CD14-positive monocyte (primary cell): ENCODE measurements around the gene RAET1E. TPM values are rescaled to one million over a fixed set of nuclear protein-coding genes. Genes with fewer than 3 reads are reported as not detected.
"Not testable (repeated sequence)": the region's sequence is repeated elsewhere in the genome, so short reads cannot be mapped to it uniquely, and the experiment has no call there.

Experiments used
- DNase-seq, 3 donors: peaks; one replicate each; pipeline ENCODE4 v3.0.0-alpha.2; 2011 to 2022
- H2AFZ ChIP-seq: 2 replicates; pipeline ENCODE4 v1.6.0; 2012; ENCODE audit warnings: mild to moderate bottlenecking, low read depth, low read length, inconsistent platforms; ENCODE audit not compliant: insufficient read depth, poor library complexity, severe bottlenecking
- H3K27ac ChIP-seq, 2 donors: 1 replicate in 1 of 2; 2 replicates in 1 of 2; pipeline ENCODE4 v1.5.1; 2012 to 2013; ENCODE audit warnings: low read length in 2 of 2, control low read depth in 1 of 2, inconsistent platforms in 1 of 2, low read depth in 1 of 2, mild to moderate bottlenecking in 1 of 2
- H3K27me3 ChIP-seq, 2 donors: one replicate each; pipeline versions ENCODE4 v1.6.0 to v1.6.1; 2011 to 2013; ENCODE audit warnings: low read length in 2 of 2; ENCODE audit not compliant: control insufficient read depth in 2 of 2, insufficient read depth in 2 of 2
- H3K36me3 ChIP-seq, 2 donors: replicated peaks in 1 of 2; 1 replicate in 1 of 2; 2 replicates in 1 of 2; pipeline versions ENCODE4 v1.5.1 to v1.6.1; 2012 to 2013; ENCODE audit warnings: low read length in 2 of 2, control low read depth in 1 of 2, inconsistent platforms in 1 of 2, mild to moderate bottlenecking in 1 of 2; ENCODE audit not compliant: insufficient read depth in 2 of 2, control insufficient read depth in 1 of 2
- H3K4me1 ChIP-seq, 2 donors: 1 replicate in 1 of 2; 2 replicates in 1 of 2; pipeline versions ENCODE4 v1.5.1 to v1.6.1; 2012 to 2013; ENCODE audit warnings: low read length in 2 of 2, control low read depth in 1 of 2, inconsistent platforms in 1 of 2, mild to moderate bottlenecking in 1 of 2, moderate library complexity in 1 of 2; ENCODE audit not compliant: insufficient read depth in 2 of 2, control insufficient read depth in 1 of 2
- H3K4me2 ChIP-seq: replicated peaks from 2 replicates; pipeline ENCODE3; 2012; ENCODE audit warnings: low read length, moderate library complexity, mild to moderate bottlenecking; ENCODE audit not compliant: poor library complexity, severe bottlenecking; ENCODE audit errors: extremely low read depth
- H3K4me3 ChIP-seq, 3 experiments: fragments of 200-600 bp in 1 of 3; sonication (generic) in 1 of 3; replicated peaks in 1 of 3; 1 replicate in 2 of 3; 2 replicates in 1 of 3; pipeline ENCODE4 v1.5.1; 2011 to 2013; ENCODE audit warnings: low read length in 3 of 3, mild to moderate bottlenecking in 3 of 3, control low read depth in 2 of 3, low read depth in 2 of 3, inconsistent platforms in 1 of 3, moderate library complexity in 1 of 3
- H3K79me2 ChIP-seq: 2 replicates; pipeline ENCODE4 v1.6.0; 2012; ENCODE audit warnings: mild to moderate bottlenecking, control low read depth, inconsistent platforms, low read length, moderate library complexity; ENCODE audit not compliant: insufficient read depth
- H3K9ac ChIP-seq: 2 replicates; pipeline ENCODE4 v1.6.0; 2017; ENCODE audit warnings: low read length, mild to moderate bottlenecking; ENCODE audit not compliant: insufficient read depth, poor library complexity, severe bottlenecking
- H3K9me3 ChIP-seq, 2 donors: replicated peaks in 1 of 2; 1 replicate in 1 of 2; 2 replicates in 1 of 2; pipeline versions ENCODE4 v1.5.1 to v1.6.1; 2012 to 2013; ENCODE audit warnings: low read length in 2 of 2, control low read depth in 1 of 2; ENCODE audit not compliant: control insufficient read depth in 1 of 2, insufficient read depth in 1 of 2
- H4K20me1 ChIP-seq: 2 replicates; pipeline ENCODE4 v1.6.0; 2012; ENCODE audit warnings: mild to moderate bottlenecking, low read length, control low read depth, moderate library complexity; ENCODE audit not compliant: insufficient read depth
- H3K27ac Mint-ChIP-seq, 7 donors: one replicate each; pipeline ENCODE4 v1.8.0; 2020; ENCODE audit warnings: mild to moderate bottlenecking in 7 of 7, mixed read lengths in 7 of 7, moderate library complexity in 6 of 7, inconsistent platforms in 2 of 7
- H3K27me3 Mint-ChIP-seq, 3 donors: one replicate each; pipeline ENCODE4 v1.8.0; 2021 to 2022; ENCODE audit warnings: low read depth in 3 of 3, mild to moderate bottlenecking in 3 of 3, mixed read lengths in 3 of 3, moderate library complexity in 3 of 3, inconsistent platforms in 1 of 3
- H3K36me3 Mint-ChIP-seq, 2 donors: one replicate each; pipeline ENCODE4 v1.8.0; 2020; ENCODE audit warnings: mixed read lengths in 2 of 2, inconsistent platforms in 1 of 2, mild to moderate bottlenecking in 1 of 2
- H3K4me1 Mint-ChIP-seq: one replicate; pipeline ENCODE4 v1.8.0; 2020; ENCODE audit warnings: mild to moderate bottlenecking, mixed read lengths
- H3K4me3 Mint-ChIP-seq, 2 donors: one replicate each; pipeline ENCODE4 v1.8.0; 2020; ENCODE audit warnings: mild to moderate bottlenecking in 2 of 2, mixed read lengths in 2 of 2, moderate library complexity in 1 of 2
- H3K9me3 Mint-ChIP-seq, 7 donors: one replicate each; pipeline ENCODE4 v1.8.0; 2020 to 2022; ENCODE audit warnings: mixed read lengths in 7 of 7, mild to moderate bottlenecking in 6 of 7, moderate library complexity in 6 of 7, inconsistent platforms in 2 of 7
- WGBS: methylation state at CpG from one replicate; pipeline ENCODE4 v1.1.5; 2013; ENCODE audit warnings: missing lambda C conversion rate; ENCODE audit not compliant: insufficient coverage; 5-methylcytosine and 5-hydroxymethylcytosine counted together
- intact Hi-C, 2 donors: fragments of 100-400 bp; cut with micrococcal nuclease; formaldehyde crosslinking; loops; one replicate each; pipeline versions ENCODE4 v1.15.0 to v1.15.1; 2023
- polyA plus RNA-seq, 3 donors: library from polyadenylated mRNA; depleted of rRNA in 1 of 3; unstranded in 2 of 3; stranded (reverse) in 1 of 3; fragments of 300-500 nt in 2 of 3; fragments of >200 nt in 1 of 3; fragmentation: Illumina TruSeq in 2 of 3; gene quantifications; 1 replicate in 2 of 3; 2 replicates in 1 of 3; pipeline ENCODE4 v1.2.3, GENCODE V29; 2012 to 2021
- TF ChIP-seq, protein P1 (sequence below): fragments of 200-600 bp; IDR thresholded peaks from one replicate; pipeline ENCODE4 v1.8.0; 2022; ENCODE audit warnings: antibody characterized with exemption, mild to moderate bottlenecking

RAET1E gene
- polyA plus RNA-seq, 3 donors, result not detected

DNA sequence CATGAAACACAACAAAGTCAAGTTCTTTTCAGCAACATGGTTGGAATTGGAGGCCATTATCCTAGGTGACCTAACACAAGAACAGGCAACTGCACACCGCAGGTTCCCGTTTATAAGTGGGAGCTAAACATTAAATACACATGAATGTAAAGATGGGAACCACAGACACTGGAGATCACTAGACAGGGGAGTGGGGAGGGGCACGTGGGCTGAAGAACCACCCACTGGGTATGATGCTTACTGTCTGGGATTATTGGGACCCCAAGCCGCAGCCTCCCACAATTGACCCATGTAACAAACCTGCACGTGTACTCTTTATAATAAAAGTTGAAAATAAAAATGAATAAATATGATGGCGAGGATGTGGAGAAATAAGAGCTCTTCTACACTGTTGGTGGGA is 33.6 kb upstream of the RAET1E start:
- Histone ChIP-seq H3K27ac (no peak overlapping the region), H3K9me3 (no peaks in the 10 kb centered on the region), H3K9ac (no peak overlapping the region), H3K36me3 (no peaks in the 10 kb centered on the region), H3K4me3 (no peak overlapping the region), H3K4me1 (no peaks in the 10 kb centered on the region), H2AFZ (no peak overlapping the region), H3K27me3 (peaks cover 49 to 77% of the 10 kb centered on the region in 2 donors), H3K79me2 (no peaks in the 10 kb centered on the region), H4K20me1 (no peaks in the 10 kb centered on the region), H3K4me2 (no peak overlapping the region)
- H3K27ac Mint-ChIP-seq, result no peak overlapping the region
- H3K4me1 Mint-ChIP-seq, result peaks cover under 1% of the 10 kb centered on the region
- no CpG with 5 or more reads among the region's 6 CpGs for WGBS
- intact Hi-C loops, result loop anchor here in 1 of 2 donors (10.0 kb wide), 2 partner anchors 387 to 883 kb away; partner anchors contain the start of gene PPIL4
- peak overlapping the region in 1 of 2 donors; percentile 13 for H3K4me3 Mint-ChIP-seq
- peaks cover 0 to 3% (median 2%) of the 10 kb centered on the region in 7 donors for H3K9me3 Mint-ChIP-seq
- peaks cover 65 to 83% (median 66%) of the 10 kb centered on the region in 3 donors for H3K27me3 Mint-ChIP-seq
- no peak for DNase-seq
- no peaks in the 10 kb centered on the region for H3K36me3 Mint-ChIP-seq
- TF ChIP-seq, protein P1, sequence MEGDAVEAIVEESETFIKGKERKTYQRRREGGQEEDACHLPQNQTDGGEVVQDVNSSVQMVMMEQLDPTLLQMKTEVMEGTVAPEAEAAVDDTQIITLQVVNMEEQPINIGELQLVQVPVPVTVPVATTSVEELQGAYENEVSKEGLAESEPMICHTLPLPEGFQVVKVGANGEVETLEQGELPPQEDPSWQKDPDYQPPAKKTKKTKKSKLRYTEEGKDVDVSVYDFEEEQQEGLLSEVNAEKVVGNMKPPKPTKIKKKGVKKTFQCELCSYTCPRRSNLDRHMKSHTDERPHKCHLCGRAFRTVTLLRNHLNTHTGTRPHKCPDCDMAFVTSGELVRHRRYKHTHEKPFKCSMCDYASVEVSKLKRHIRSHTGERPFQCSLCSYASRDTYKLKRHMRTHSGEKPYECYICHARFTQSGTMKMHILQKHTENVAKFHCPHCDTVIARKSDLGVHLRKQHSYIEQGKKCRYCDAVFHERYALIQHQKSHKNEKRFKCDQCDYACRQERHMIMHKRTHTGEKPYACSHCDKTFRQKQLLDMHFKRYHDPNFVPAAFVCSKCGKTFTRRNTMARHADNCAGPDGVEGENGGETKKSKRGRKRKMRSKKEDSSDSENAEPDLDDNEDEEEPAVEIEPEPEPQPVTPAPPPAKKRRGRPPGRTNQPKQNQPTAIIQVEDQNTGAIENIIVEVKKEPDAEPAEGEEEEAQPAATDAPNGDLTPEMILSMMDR, result no peak

DNA sequence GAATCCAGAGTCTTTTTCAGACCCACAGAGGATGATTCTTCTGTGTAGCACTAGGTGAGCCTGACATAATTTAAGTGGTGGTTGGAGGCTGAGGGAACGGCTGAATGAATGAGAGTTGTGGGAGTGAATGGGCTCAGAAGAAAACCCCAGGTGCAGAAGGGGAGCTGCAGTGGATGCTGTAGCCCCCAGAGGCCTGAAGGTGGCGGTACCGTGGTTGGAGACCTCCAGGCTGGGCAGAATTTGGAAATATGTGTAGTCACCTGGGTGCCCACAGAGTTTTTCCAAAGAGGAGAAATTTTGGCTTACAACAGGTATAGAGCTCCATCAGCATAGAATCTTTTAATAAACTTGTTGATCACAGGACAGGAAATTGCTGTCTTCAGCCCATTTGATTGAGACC is 31.5 kb upstream of the RAET1E start:
- Histone ChIP-seq H3K36me3 (no peaks in the 10 kb centered on the region), H3K4me1 (peaks cover 13 to 14% of the 10 kb centered on the region in 2 donors), H3K4me3 (no peak overlapping the region), H3K9ac (no peak overlapping the region), H2AFZ (no peak overlapping the region), H3K4me2 (no peak overlapping the region), H4K20me1 (no peaks in the 10 kb centered on the region), H3K27me3 (peaks cover 35 to 77% of the 10 kb centered on the region in 2 donors), H3K79me2 (no peaks in the 10 kb centered on the region), H3K27ac (no peak overlapping the region), H3K9me3 (peaks cover 0 to 4% of the 10 kb centered on the region in 2 donors)
- Mint-ChIP-seq H3K9me3 (peaks cover 0 to 9% (median 2%) of the 10 kb centered on the region in 7 donors), H3K36me3 (peaks cover 0 to 7% of the 10 kb centered on the region in 2 donors), H3K27me3 (peaks cover 64 to 83% (median 67%) of the 10 kb centered on the region in 3 donors), H3K4me3 (peak overlapping the region in 1 of 2 donors; percentile 67), H3K27ac (no peak overlapping the region), H3K4me1 (peaks cover 12% of the 10 kb centered on the region)
- TF ChIP-seq, protein P1, result peak; percentile 23
- 5% methylated on average over 3 of the region's 3 CpGs for WGBS
- intact Hi-C loops, result loop anchor here (5.0 to 10.0 kb wide), 2 partner anchors 97 to 205 kb away; no protein-coding TSS in a partner anchor
- no peak for DNase-seq

DNA sequence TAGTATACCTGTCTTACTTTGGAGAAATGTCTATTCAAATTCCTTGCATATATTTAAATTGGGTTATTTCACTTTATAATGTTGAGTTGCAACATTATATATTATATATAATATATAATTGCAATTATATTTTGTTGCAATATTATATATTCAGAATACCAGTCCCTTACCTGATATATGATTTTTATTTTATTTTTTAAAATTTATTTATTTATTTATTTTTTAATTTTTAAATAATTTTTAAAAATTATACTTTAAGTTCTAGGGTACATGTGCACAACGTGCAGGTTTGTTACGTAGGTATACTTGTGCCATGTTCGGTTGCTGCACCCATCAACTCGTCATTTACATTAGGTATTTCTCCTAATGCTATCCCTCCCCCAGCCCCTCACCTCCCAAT is 29.1 kb upstream of the RAET1E start:
- intact Hi-C loops, result loop anchor here (5.0 to 10.0 kb wide), 2 partner anchors 95 to 202 kb away; no protein-coding TSS in a partner anchor
- not testable (repeated sequence) for H3K4me2 ChIP-seq, H4K20me1 ChIP-seq, H3K9ac ChIP-seq, H3K79me2 ChIP-seq, H2AFZ ChIP-seq, H3K36me3 ChIP-seq, H3K9me3 ChIP-seq, DNase-seq, H3K4me3 ChIP-seq, H3K27ac ChIP-seq, H3K27ac Mint-ChIP-seq
- H3K4me1 Mint-ChIP-seq, result peaks cover 30% of the 10 kb centered on the region
- peaks cover 43 to 85% of the 10 kb centered on the region in 2 donors for H3K27me3 ChIP-seq
- peak overlapping the region in 1 of 2 donors; percentile 96 for H3K4me3 Mint-ChIP-seq
- peaks cover 28 to 29% of the 10 kb centered on the region in 2 donors for H3K4me1 ChIP-seq
- peaks cover 78 to 89% (median 80%) of the 10 kb centered on the region in 3 donors for H3K27me3 Mint-ChIP-seq
- H3K36me3 Mint-ChIP-seq, result peaks cover 8 to 15% of the 10 kb centered on the region in 2 donors
- 92% methylated on average over 4 of the region's 4 CpGs for WGBS
- H3K9me3 Mint-ChIP-seq, result peaks cover 0 to 24% (median 16%) of the 10 kb centered on the region in 7 donors
